K562 (cell line): ENCODE measurements around the gene SUDS3. TPM values are rescaled to one million over a fixed set of nuclear protein-coding genes. Genes with fewer than 3 reads are reported as not detected.

ENCODE experiments used
- ARID4B ChIP-seq: sonication (generic); formaldehyde crosslinking; IDR thresholded peaks from 2 replicates; pipeline ENCODE4 v1.8.0; 2022; ENCODE audit warnings: mild to moderate bottlenecking, missing genetic modification reagents
- ESRRB ChIP-seq: fragments of 250-450 bp; sonication (Bioruptor Pico); IDR thresholded peaks from 2 replicates; pipeline ENCODE4 v1.5.0; 2020; ENCODE audit warnings: mild to moderate bottlenecking, moderate library complexity, borderline replicate concordance
- NFXL1 ChIP-seq: fragments of 450-650 bp; formaldehyde crosslinking; IDR thresholded peaks from 2 replicates; pipeline ENCODE4 v1.4.0; 2021; ENCODE audit warnings: mild to moderate bottlenecking
- PCBP1 ChIP-seq: fragments of 200-400 bp; formaldehyde crosslinking; IDR thresholded peaks from 2 replicates; pipeline ENCODE4 v1.6.1; 2018; ENCODE audit warnings: mild to moderate bottlenecking, low read depth, low read length; ENCODE audit not compliant: poor library complexity, severe bottlenecking
- RB1 ChIP-seq: fragments of 450-650 bp; IDR thresholded peaks from 2 replicates; pipeline ENCODE4 v1.6.1; 2017; ENCODE audit warnings: low read depth, mild to moderate bottlenecking
- ZBTB33 ChIP-seq: sonication (generic); formaldehyde crosslinking; IDR thresholded peaks from 2 replicates; pipeline ENCODE4 v1.8.1; 2023; ENCODE audit warnings: mild to moderate bottlenecking, missing genetic modification reagents
- ZNF280B ChIP-seq: fragments of 250-450 bp; sonication (Bioruptor Pico); IDR thresholded peaks from 2 replicates; pipeline ENCODE4 v1.5.1; 2021; ENCODE audit warnings: mild to moderate bottlenecking
- polyA plus RNA-seq, 8 experiments: library from polyadenylated mRNA; depleted of rRNA in 4 of 8; stranded (reverse) in 5 of 8; unstranded in 3 of 8; fragments of >200 nt; fragmentation: Nextera tagmentation in 2 of 8; fragmentation: Illumina TruSeq in 1 of 8; extraction: Ambion mirVana in 2 of 8; extraction: Trizol in 1 of 8; gene quantifications; 2 replicates each; pipeline versions ENCODE4 v1.2.1 to v1.2.3, GENCODE V29; 2011 to 2014; ENCODE audit warnings: inconsistent platforms in 1 of 8, missing spikeins in 1 of 8
- total RNA-seq, 7 experiments: library from RNA; depleted of rRNA in 6 of 7; stranded (reverse); fragments of >200 nt in 6 of 7; fragmentation: Illumina TruSeq in 2 of 7; extraction: Trizol in 2 of 7; gene quantifications; 2 replicates each; pipeline versions ENCODE4 v1.2.1 to v1.2.3, GENCODE V29; 2011 to 2021; ENCODE audit warnings: low replicate concordance in 1 of 7

The SUDS3 gene
- total and polyA plus RNA-seq, 9 of the 15 experiments (the other 6 are each of a cell fraction or from before 2014, with no cell fraction given), result 6.6 to 30.5 (median 23.3) TPM

- TF ChIP-seq ZNF280B (no peak), ZBTB33 (CRISPR knock-in tag) (no peak), ESRRB (CRISPR knock-in tag) (no peak), RB1 (no peak), ARID4B (CRISPR knock-in tag) (no peak), NFXL1 (CRISPR knock-in tag) (no peak), PCBP1 (no peak)
- TF ChIP-seq, all 486 proteins: peak for 21
Measured at GRCh38 chr12:118409834-118410233, 33.5 kb downstream of the SUDS3 start (continued).
